AG04450 (cell line): ENCODE results near the gene EHBP1. TPM values are rescaled to one million over a fixed set of nuclear protein-coding genes. Genes with fewer than 3 reads are reported as not detected.
"Not testable (repeated sequence)": the region's sequence is repeated elsewhere in the genome, so short reads cannot be mapped to it uniquely, and the experiment has no call there.

Experiments used
- CTCF ChIA-PET: fragments of 300-600, 350-600 bp; formaldehyde crosslinking; extraction: SDS; loops from one replicate; lab custom pipeline; 2022; ENCODE audit warnings: antibody characterized with exemption, inconsistent platforms; lab: Charles Lee
- POLR2A ChIA-PET: fragments of 350-600 bp; formaldehyde crosslinking; extraction: SDS; loops from one replicate; lab custom pipeline; 2021; ENCODE audit warnings: antibody characterized with exemption, inconsistent platforms; lab: Yijun Ruan, JAX
- DNase-seq: peaks from one replicate; pipeline ENCODE4 v3.0.0-alpha.2; 2011; ENCODE audit warnings: low read depth, low spot score
- H3K27ac ChIP-seq: one replicate; pipeline ENCODE4 v1.5.1; 2012; ENCODE audit warnings: low read depth, low read length, control low read depth
- H3K27me3 ChIP-seq: one replicate; pipeline ENCODE4 v1.6.0; 2012; ENCODE audit warnings: low read length; ENCODE audit not compliant: control insufficient read depth, insufficient read depth
- H3K4me3 ChIP-seq: 2 replicates; pipeline ENCODE4 v1.5.1; 2011; ENCODE audit warnings: mild to moderate bottlenecking, low read depth, low read length, control low read depth
- H3K9me3 ChIP-seq: 2 replicates; pipeline ENCODE4 v1.5.1; 2012; ENCODE audit warnings: low read length; ENCODE audit not compliant: control insufficient read depth, insufficient read depth
- CTCF ChIP-seq: IDR thresholded peaks from 2 replicates; pipeline ENCODE4 v1.5.1; 2011; ENCODE audit warnings: low read depth, low read length, control low read depth, inconsistent platforms
- polyA plus RNA-seq: library from polyadenylated mRNA; depleted of rRNA; stranded (reverse); fragments of >200 nt; gene quantifications from 2 replicates; pipeline ENCODE4 v1.2.3, GENCODE V29; 2011

The EHBP1 gene
- polyA plus RNA-seq, 1 experiment, result 68.6 TPM

DNA sequence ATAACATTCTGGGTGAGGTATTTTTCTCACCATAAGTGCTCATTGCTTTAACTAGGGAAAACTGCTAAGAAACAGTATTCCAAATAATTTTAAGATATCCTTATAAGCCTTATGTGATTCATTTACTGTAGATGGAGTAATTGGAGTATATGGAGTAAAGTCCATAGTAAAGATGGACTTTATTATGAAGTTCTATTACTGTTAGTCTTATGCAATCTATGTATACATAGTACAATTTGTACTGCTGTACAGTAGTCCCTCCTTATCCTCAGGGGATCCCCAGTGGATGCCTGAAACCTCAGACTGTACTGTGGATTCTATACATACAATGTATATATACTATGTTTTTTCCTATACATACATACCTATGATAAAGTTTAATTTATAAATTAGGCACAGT lies 304.0 kb downstream of the EHBP1 start:
- no peak for TF ChIP-seq CTCF
- POLR2A ChIA-PET, result no interaction called here

GRCh38 chr2:63012541-63012940 lies 307.0 kb downstream of the EHBP1 start:
- ChIA-PET CTCF (no interaction called here), POLR2A (interaction anchor here (0.5 kb wide), 1 partner anchor 349 kb away, joined by 3 read pairs; no protein-coding TSS in a partner anchor)
- Histone ChIP-seq H3K4me3 (no peak overlapping the region), H3K27ac (no peak overlapping the region), H3K9me3 (no peaks in the 10 kb centered on the region), H3K27me3 (no peaks in the 10 kb centered on the region)
- no peak for TF ChIP-seq CTCF
- DNase-seq, result peak; percentile 7

More for the DNA sequence above, 304.0 kb downstream of the EHBP1 start:
- Histone ChIP-seq H3K4me3 (no peak overlapping the region), H3K27me3 (no peaks in the 10 kb centered on the region), H3K9me3 (no peaks in the 10 kb centered on the region), H3K27ac (no peak overlapping the region)
- no peak for DNase-seq
- CTCF ChIA-PET, result no interaction called here

DNA sequence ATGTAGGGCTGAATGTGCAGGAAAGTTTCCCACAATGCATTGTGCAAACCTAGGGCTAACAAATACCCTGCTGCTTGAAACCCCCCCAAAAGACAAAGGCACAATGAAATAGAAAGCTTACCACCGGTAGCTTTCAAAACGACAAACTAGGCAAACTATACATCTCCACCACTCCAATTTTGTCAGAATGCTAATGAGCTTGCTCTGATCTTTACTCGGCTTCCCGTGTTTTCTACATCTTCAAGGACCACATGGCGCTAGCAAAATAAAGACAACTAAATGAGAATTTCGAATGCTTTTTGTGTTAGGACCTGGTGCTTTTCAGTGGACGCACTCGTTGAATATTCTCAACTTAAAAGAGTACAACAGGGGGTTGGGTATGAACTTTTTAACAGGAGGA lies 307.9 kb downstream of the EHBP1 start:
- H3K4me3 ChIP-seq, result no peak overlapping the region
- CTCF ChIA-PET, result no interaction called here
- no peak for TF ChIP-seq CTCF
- no peaks in the 10 kb centered on the region for H3K27me3 ChIP-seq
- H3K9me3 ChIP-seq, result no peaks in the 10 kb centered on the region
- POLR2A ChIA-PET, result interaction anchor here (0.5 kb wide), 1 partner anchor 350 kb away, joined by 3 read pairs; no protein-coding TSS in a partner anchor
- no peak overlapping the region for H3K27ac ChIP-seq
- no peak for DNase-seq

GRCh38 chr2:63015389-63015788 lies 309.9 kb downstream of the EHBP1 start:
- no peaks in the 10 kb centered on the region for H3K27me3 ChIP-seq
- ChIA-PET POLR2A (no interaction called here), CTCF (no interaction called here)

DNA sequence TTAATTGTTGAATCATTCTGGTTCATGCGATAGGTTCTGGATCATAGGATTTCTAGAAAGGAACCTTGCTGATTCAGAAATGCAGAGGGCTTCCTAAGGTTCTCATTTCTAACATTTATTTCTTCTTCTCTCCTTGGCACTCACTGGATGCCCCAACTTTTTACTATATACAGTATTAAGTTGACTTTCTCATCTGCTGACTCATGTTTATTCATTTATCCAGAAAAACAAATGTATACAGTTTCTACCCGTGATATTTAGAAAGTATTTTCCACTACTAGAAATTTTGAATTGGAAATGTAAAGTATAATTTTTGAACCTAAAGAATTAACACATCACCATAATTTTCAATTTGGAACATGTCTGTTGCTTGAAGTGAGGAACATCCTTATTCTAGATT lies 312.9 kb downstream of the EHBP1 start:
- CTCF ChIA-PET, result no interaction called here
- DNase-seq, result no peak
- Histone ChIP-seq H3K9me3 (no peaks in the 10 kb centered on the region), H3K27ac (no peak overlapping the region), H3K27me3 (no peaks in the 10 kb centered on the region), H3K4me3 (no peak overlapping the region)
- POLR2A ChIA-PET, result no interaction called here
- no peak for TF ChIP-seq CTCF

More at GRCh38 chr2:63015389-63015788, 309.9 kb downstream of the EHBP1 start:
- TF ChIP-seq CTCF, result no peak
- no peak overlapping the region for H3K27ac ChIP-seq
- H3K4me3 ChIP-seq, result no peak overlapping the region
- no peaks in the 10 kb centered on the region for H3K9me3 ChIP-seq
- no peak for DNase-seq

DNA sequence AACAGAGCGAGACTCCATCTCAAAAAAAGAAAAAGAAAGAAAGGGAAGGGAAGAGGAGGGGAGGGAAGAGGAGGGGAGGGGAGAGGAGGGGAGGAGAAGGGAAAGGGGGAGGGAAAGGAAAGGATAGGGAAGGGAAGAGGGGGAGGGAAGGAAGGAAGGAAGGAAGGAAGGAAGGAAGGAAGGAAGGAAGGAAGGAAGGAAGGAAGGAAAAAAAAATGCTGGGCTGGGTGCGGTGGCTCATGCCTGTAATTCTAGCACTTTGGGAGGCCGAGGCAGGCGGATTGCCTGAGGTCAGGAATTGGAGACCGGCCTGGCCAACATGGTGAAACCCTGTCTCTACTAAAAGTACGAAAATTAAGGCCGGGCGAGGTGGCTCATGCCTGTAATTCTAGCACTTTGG lies 314.2 kb downstream of the EHBP1 start:
- DNase-seq, H3K9me3 ChIP-seq, H3K27ac ChIP-seq, CTCF ChIA-PET, H3K4me3 ChIP-seq, H3K27me3 ChIP-seq, POLR2A ChIA-PET: not testable (repeated sequence)
